ENCODE data around the gene SMARCC1.

DNA sequence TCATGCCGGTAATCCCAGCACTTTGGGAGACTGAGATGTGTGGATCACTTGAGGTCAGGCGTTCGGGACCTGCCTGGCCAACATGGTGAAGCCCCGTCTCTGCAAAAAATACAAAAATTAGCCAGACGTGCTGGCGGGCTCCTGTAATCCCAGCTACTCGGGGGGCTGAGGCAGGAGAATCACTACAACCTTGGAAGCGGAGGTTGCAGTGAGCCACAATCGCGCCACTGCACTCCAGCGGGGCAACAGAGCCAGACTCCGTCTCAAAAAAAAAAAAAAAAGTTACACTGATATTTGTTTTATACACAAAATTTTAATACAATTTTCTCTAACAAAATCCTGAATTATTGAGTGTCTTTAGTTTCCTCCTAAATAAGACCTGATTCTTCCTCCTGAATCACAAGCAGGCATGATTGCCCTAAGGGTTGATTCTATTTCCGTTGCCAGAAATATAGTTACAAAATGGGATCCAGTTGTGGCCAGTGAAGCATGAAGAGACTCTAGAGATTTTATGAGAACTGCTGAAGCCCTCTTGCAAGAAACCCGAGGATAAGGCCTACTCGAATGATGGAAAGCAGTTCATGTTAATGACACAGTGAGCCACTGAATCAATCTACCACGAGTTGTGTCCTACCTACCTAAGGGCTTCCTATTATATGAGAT is 9.6 kb upstream of the SMARCC1 start:
- TF ChIP-seq, protein P1, sequence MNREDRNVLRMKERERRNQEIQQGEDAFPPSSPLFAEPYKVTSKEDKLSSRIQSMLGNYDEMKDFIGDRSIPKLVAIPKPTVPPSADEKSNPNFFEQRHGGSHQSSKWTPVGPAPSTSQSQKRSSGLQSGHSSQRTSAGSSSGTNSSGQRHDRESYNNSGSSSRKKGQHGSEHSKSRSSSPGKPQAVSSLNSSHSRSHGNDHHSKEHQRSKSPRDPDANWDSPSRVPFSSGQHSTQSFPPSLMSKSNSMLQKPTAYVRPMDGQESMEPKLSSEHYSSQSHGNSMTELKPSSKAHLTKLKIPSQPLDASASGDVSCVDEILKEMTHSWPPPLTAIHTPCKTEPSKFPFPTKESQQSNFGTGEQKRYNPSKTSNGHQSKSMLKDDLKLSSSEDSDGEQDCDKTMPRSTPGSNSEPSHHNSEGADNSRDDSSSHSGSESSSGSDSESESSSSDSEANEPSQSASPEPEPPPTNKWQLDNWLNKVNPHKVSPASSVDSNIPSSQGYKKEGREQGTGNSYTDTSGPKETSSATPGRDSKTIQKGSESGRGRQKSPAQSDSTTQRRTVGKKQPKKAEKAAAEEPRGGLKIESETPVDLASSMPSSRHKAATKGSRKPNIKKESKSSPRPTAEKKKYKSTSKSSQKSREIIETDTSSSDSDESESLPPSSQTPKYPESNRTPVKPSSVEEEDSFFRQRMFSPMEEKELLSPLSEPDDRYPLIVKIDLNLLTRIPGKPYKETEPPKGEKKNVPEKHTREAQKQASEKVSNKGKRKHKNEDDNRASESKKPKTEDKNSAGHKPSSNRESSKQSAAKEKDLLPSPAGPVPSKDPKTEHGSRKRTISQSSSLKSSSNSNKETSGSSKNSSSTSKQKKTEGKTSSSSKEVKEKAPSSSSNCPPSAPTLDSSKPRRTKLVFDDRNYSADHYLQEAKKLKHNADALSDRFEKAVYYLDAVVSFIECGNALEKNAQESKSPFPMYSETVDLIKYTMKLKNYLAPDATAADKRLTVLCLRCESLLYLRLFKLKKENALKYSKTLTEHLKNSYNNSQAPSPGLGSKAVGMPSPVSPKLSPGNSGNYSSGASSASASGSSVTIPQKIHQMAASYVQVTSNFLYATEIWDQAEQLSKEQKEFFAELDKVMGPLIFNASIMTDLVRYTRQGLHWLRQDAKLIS (CRISPR knock-in tag; IDR thresholded peaks at IDR 0.05; ENCODE audit: borderline replicate concordance), result no peak
- TF ChIP-seq, protein P2, sequence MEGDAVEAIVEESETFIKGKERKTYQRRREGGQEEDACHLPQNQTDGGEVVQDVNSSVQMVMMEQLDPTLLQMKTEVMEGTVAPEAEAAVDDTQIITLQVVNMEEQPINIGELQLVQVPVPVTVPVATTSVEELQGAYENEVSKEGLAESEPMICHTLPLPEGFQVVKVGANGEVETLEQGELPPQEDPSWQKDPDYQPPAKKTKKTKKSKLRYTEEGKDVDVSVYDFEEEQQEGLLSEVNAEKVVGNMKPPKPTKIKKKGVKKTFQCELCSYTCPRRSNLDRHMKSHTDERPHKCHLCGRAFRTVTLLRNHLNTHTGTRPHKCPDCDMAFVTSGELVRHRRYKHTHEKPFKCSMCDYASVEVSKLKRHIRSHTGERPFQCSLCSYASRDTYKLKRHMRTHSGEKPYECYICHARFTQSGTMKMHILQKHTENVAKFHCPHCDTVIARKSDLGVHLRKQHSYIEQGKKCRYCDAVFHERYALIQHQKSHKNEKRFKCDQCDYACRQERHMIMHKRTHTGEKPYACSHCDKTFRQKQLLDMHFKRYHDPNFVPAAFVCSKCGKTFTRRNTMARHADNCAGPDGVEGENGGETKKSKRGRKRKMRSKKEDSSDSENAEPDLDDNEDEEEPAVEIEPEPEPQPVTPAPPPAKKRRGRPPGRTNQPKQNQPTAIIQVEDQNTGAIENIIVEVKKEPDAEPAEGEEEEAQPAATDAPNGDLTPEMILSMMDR (IDR thresholded peaks at IDR 0.05), result no peak
- no peak for TF ChIP-seq NR2C2 (CRISPR knock-in tag; IDR thresholded peaks at IDR 0.05)
- TF ChIP-seq, protein P3, sequence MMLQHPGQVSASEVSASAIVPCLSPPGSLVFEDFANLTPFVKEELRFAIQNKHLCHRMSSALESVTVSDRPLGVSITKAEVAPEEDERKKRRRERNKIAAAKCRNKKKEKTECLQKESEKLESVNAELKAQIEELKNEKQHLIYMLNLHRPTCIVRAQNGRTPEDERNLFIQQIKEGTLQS (CRISPR knock-in tag; conservative IDR thresholded peaks at IDR 0.05), result no peak
